Measurements from ENCODE around the gene ITPR2.

Gene ITPR2

DNA sequence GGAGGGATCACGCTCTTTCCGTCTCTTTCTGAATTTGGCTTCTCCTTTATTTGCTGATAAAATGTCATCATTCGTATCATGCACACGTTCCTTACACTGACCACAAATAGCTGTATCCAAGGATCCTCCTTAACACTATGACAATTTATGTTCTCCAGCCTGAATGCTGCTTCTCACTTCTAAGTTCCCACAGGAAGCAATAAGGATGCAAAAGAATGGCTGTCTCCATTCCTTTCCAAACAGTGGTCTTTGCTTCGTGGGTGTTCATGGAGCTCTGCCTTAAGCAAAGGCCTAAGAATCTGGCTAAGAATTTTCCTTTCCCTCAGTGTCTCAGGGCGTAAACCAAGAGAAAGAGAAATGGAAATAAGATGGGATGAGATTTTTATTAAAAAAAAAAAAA lies 200.2 kb downstream of the ITPR2 start:
- Mint-ChIP-seq H3K36me3 (ENCODE audit: low read depth) (no peaks in the 10 kb centered on the region), H3K4me1 (peaks cover 13% of the 10 kb centered on the region), H3K27me3 (ENCODE audit: low read depth) (no peaks in the 10 kb centered on the region), H3K27ac (no peak overlapping the region), H3K9me3 (no peaks in the 10 kb centered on the region), H3K4me3 (no peak overlapping the region)
- TF ChIP-seq CTCF (IDR thresholded peaks at IDR 0.05; ENCODE audit: unreplicated experiment in 3 of 3), result no peak

DNA sequence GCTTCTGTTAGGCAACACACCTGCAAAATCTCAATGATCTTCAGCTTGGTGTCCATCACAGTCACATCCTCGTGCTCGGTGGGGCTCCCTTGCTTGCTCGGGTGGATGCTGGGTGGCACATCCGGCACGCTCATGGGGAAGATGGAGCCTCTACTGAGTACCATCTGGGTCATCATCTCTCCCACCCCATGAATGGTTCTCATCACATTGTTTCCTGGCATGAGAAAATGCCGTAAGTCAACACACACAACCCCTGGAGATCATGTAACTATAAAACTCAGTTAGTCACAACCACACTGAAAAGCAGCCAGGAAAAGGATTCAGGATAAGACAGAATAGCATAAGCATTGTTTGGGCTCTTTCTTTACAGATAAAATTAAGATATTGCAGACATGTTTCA lies 201.1 kb downstream of the ITPR2 start:
- peaks cover 13% of the 10 kb centered on the region for H3K4me1 Mint-ChIP-seq
- H3K27me3 Mint-ChIP-seq (ENCODE audit: low read depth), result no peaks in the 10 kb centered on the region
- H3K4me3 Mint-ChIP-seq, result no peak overlapping the region

DNA sequence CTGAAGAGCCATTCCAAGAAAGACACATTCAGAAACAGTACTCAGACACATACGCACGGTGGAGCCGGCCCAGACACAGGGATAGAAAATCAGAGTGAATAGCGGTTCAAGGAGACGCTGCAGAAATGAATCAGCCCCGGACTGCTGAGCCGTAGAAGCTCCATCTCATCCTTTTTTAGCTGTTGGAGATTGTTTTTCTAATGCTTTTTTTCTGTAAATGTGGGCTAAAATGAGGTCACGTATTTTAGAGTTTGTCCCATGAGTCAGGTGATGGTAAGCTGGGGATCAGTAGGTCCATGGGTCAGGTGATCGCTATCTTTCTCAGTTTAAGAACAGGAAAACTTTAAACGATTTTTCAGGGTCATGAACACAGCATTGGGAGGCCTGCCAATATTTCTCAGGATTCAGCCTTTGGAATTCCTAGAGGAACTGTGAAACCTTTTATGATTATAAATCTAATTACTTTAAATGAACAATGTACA lies 202.4 kb downstream of the ITPR2 start:
- H3K27me3 Mint-ChIP-seq (ENCODE audit: low read depth), result no peaks in the 10 kb centered on the region
- H3K4me3 Mint-ChIP-seq, result peak overlapping the region; percentile 51 to 61 (median 60)

More for the DNA sequence above, 201.1 kb downstream of the ITPR2 start:
- TF ChIP-seq CTCF (IDR thresholded peaks at IDR 0.05; ENCODE audit: unreplicated experiment in 3 of 3), result no peak
- Mint-ChIP-seq H3K27ac (no peak overlapping the region), H3K9me3 (no peaks in the 10 kb centered on the region), H3K36me3 (ENCODE audit: low read depth) (peaks cover 5% of the 10 kb centered on the region)

DNA sequence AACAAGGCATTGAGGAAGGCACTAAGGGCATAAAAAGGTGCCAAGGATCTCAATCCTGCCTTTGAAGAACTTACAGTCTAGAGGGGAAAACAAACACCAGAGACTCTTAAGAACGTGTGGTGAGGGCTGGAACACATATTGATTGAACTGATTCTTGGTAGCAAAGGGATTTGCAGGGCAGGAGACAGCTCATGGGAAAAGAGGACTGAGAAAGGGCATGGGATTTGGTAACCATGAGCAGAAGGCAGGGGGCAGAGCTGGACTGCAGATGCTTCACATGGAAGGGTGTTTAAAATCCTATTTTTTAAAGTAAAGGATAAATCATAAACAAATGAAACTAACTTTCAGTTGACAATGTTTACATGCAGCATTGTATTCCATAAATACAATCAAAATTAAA lies 203.1 kb downstream of the ITPR2 start:
- Mint-ChIP-seq H3K36me3 (ENCODE audit: low read depth) (peaks cover 5% of the 10 kb centered on the region), H3K27me3 (ENCODE audit: low read depth) (no peaks in the 10 kb centered on the region), H3K4me1 (peaks cover 13% of the 10 kb centered on the region), H3K9me3 (no peaks in the 10 kb centered on the region), H3K4me3 (peak overlapping the region; percentile 51 to 61 (median 60)), H3K27ac (peak overlapping the region; percentile 92 to 97 (median 94))
- peak in 2 of 3 experiments; percentile 29 to 31 for TF ChIP-seq CTCF (IDR thresholded peaks at IDR 0.05; ENCODE audit: unreplicated experiment in 3 of 3)

More for the DNA sequence above, 202.4 kb downstream of the ITPR2 start:
- Mint-ChIP-seq H3K36me3 (ENCODE audit: low read depth) (peaks cover 5% of the 10 kb centered on the region), H3K27ac (peak overlapping the region; percentile 92 to 97 (median 94)), H3K4me1 (peaks cover 13% of the 10 kb centered on the region), H3K9me3 (no peaks in the 10 kb centered on the region)
- TF ChIP-seq CTCF (IDR thresholded peaks at IDR 0.05; ENCODE audit: unreplicated experiment in 3 of 3), result no peak

- Mint-ChIP-seq H3K4me1 (peaks cover 13% of the 10 kb centered on the region), H3K4me3 (no peak overlapping the region), H3K27me3 (ENCODE audit: low read depth) (no peaks in the 10 kb centered on the region), H3K27ac (peak overlapping the region in 1 of 3 experiments; percentile 28), H3K36me3 (ENCODE audit: low read depth) (peaks cover 8% of the 10 kb centered on the region), H3K9me3 (no peaks in the 10 kb centered on the region)
- TF ChIP-seq CTCF (IDR thresholded peaks at IDR 0.05; ENCODE audit: unreplicated experiment in 3 of 3), result no peak
Observed at GRCh38 chr12:26628234-26628633, 204.8 kb downstream of the ITPR2 start.

GRCh38 chr12:26627335-26627734 lies 205.7 kb downstream of the ITPR2 start:
- Mint-ChIP-seq H3K36me3 (ENCODE audit: low read depth) (peaks cover 8% of the 10 kb centered on the region), H3K4me3 (no peak overlapping the region), H3K27ac (no peak overlapping the region), H3K9me3 (no peaks in the 10 kb centered on the region), H3K4me1 (peaks cover 13% of the 10 kb centered on the region), H3K27me3 (ENCODE audit: low read depth) (no peaks in the 10 kb centered on the region)
- TF ChIP-seq CTCF (IDR thresholded peaks at IDR 0.05; ENCODE audit: unreplicated experiment in 3 of 3), result no peak

Data from nephron (organoid).